Suprapubic skin (tissue), 4 donors: ENCODE data around the gene CKS1B.

Experiments
- CTCF ChIP-seq, 2 donors: fragments of 200-600 bp in 1 of 2; fragments of 450-650 bp in 1 of 2; sonication (generic) in 1 of 2; IDR thresholded peaks; one replicate each; pipeline ENCODE4 v1.5.1; 2016 to 2019; ENCODE audit warnings: antibody characterized with exemption in 2 of 2, mild to moderate bottlenecking in 1 of 2, moderate library complexity in 1 of 2
- EP300 ChIP-seq: sonication (generic); formaldehyde crosslinking; IDR thresholded peaks from one replicate; pipeline ENCODE4 v1.6.1; 2017; ENCODE audit warnings: antibody characterized with exemption
- POLR2A ChIP-seq, 2 donors: fragments of 450-650 bp; IDR thresholded peaks; one replicate each; pipeline ENCODE4 v1.6.1; 2017; ENCODE audit warnings: antibody characterized with exemption in 2 of 2, mild to moderate bottlenecking in 2 of 2, moderate library complexity in 2 of 2
- POLR2AphosphoS5 ChIP-seq, 3 donors: sonication (generic); formaldehyde crosslinking; IDR thresholded peaks; one replicate each; pipeline ENCODE4 v1.6.1; 2017; ENCODE audit warnings: antibody characterized with exemption in 3 of 3

GRCh38 chr1:155005076-155006011 lies 30.9 kb downstream of the CKS1B start:
- TF ChIP-seq POLR2A (IDR thresholded peaks at IDR 0.05), result no peak
- no peak for TF ChIP-seq POLR2AphosphoS5 (IDR thresholded peaks at IDR 0.05)
- no peak for TF ChIP-seq CTCF (IDR thresholded peaks at IDR 0.05)
- no peak for TF ChIP-seq EP300
